ENCODE results near the gene METTL22. TPM values are rescaled to one million over a fixed set of nuclear protein-coding genes. Genes with fewer than 3 reads are reported as not detected.

The METTL22 gene
- total RNA-seq, 1 experiment from 2014 or later: 39.8 TPM

DNA sequence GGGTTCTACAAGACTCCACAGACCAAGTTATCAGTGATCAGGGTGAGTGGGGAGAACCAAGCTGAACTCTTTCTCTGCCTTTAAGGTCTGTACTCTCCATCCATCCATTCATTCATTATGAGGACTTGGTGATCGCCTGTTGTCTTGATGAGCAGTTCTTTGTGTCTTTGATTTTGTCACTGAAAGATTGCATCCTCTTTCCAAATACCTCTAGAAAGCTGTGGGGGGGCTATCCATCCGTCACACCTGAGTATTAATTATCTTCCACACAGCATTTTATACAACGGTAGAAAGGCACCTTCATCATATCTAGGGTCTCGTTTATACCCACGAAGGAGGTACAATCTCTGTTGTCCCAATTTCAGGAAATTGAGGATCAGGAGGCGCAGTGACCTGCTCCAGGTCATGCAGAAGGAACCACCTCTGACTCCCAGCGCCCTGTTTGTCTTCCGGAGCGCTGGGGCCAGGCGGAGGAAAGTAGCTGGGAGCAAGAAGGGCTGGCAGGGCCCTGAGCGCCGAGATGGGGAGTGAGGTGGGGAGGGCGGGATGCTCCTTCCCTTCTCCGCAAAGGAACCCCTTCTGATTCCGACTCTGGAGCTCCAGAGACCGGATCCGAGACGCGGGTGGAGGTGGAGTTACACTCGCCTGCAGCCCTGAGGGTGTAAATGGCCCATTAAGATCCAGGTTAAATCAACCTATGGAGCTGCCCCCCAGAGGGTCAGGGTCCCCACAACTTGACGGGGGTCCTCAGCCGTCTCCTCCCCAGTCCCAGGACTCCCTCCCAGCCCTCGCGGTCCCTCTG lies 52.3 kb downstream of the METTL22 start:
- no peaks in the 10 kb centered on the region for H3K27me3 ChIP-seq (replicated peaks; ENCODE audit: control insufficient read depth, insufficient read depth, low read length)
- no peaks in the 10 kb centered on the region for H3K36me3 ChIP-seq (ENCODE audit: control insufficient read depth, insufficient read depth, low read length)
- peaks cover 37% of the 10 kb centered on the region for H3K4me1 ChIP-seq
- peak overlapping the region; percentile 54 for H3K4me3 ChIP-seq (ENCODE audit: low read depth, low read length)
- intact Hi-C loops (cut with micrococcal nuclease; ENCODE audit: unreplicated experiment): no loop called here
- no TSS peak for BruUV-seq (replicated peaks)
- peaks cover 16% of the 10 kb centered on the region for H3K4me1 Mint-ChIP-seq (ENCODE audit: low read depth, unreplicated experiment)
- no peaks in the 10 kb centered on the region for H3K9me3 ChIP-seq
- POLR2A ChIA-PET: interaction anchor here (0.6 to 1.0 kb wide), 2 partner anchors 195 to 283 kb away, joined by 3 to 10 read pairs; partner anchors contain the start of gene CARHSP1
- H3K9me3 Mint-ChIP-seq (ENCODE audit: unreplicated experiment): no peaks in the 10 kb centered on the region
- DNase-seq: no peak
- peak overlapping the region; percentile 35 for H3K27ac Mint-ChIP-seq (ENCODE audit: unreplicated experiment)
- CTCF ChIA-PET: no interaction called here
- TF ChIP-seq, protein P1, sequence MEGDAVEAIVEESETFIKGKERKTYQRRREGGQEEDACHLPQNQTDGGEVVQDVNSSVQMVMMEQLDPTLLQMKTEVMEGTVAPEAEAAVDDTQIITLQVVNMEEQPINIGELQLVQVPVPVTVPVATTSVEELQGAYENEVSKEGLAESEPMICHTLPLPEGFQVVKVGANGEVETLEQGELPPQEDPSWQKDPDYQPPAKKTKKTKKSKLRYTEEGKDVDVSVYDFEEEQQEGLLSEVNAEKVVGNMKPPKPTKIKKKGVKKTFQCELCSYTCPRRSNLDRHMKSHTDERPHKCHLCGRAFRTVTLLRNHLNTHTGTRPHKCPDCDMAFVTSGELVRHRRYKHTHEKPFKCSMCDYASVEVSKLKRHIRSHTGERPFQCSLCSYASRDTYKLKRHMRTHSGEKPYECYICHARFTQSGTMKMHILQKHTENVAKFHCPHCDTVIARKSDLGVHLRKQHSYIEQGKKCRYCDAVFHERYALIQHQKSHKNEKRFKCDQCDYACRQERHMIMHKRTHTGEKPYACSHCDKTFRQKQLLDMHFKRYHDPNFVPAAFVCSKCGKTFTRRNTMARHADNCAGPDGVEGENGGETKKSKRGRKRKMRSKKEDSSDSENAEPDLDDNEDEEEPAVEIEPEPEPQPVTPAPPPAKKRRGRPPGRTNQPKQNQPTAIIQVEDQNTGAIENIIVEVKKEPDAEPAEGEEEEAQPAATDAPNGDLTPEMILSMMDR (IDR thresholded peaks at IDR 0.05; ENCODE audit: insufficient read depth in 1 of 2, low read depth in 1 of 2, low read length in 1 of 2, severe bottlenecking in 1 of 2, unreplicated experiment in 1 of 2): no peak
- peaks cover 17% of the 10 kb centered on the region for H3K36me3 Mint-ChIP-seq (ENCODE audit: insufficient read depth, unreplicated experiment)
- H3K4me3 Mint-ChIP-seq (ENCODE audit: unreplicated experiment): peak overlapping the region; percentile 83
- no peaks in the 10 kb centered on the region for H3K27me3 Mint-ChIP-seq (ENCODE audit: insufficient read depth, unreplicated experiment)

DNA sequence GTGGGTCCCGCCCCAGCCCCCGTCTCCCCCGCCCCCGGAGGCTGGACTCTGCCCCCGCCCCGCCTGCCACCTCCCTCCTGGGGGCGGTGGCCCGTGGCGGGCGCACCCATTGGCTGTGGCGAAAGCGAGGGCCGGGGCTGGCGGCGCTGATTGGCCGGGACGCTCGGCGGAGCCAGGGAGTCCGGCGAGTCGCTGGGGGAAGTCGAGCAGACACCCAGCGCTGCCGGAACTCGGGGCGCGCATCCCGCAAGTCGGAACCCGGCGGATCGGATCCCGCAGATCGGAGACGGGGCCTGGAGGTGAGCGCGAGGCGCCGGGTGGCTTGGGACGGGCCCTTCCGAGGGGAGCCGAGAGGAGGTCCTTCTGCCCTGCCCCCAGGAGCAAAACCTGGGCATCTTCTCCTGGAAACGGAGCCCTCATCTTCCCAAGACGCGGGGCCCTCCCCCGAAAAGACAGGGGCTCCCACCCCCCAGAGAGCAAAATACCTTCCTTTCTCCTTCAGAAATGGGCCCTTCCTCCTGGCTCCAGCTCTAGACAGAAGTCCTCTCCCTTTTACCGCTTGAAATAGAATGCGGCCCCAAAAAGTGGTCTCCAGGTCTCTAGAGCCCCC lies 53.0 kb downstream of the METTL22 start, which contains the start of gene ABAT:
TSS of gene ABAT (plus strand) at position 205 of the 610 bp plus-strand sequence. CDS start 61,123 bp downstream, outside the sequence.
- H3K4me3 Mint-ChIP-seq (ENCODE audit: unreplicated experiment): peak within 1 kb of the TSS; percentile 83
- peak within 1 kb of the TSS; percentile 80 for H3K4me3 ChIP-seq (ENCODE audit: low read depth, low read length)
- intact Hi-C loops (cut with micrococcal nuclease; ENCODE audit: unreplicated experiment): loop anchor here (5.0 kb wide), 1 partner anchor 188 kb away; no protein-coding TSS in a partner anchor
- H3K9me3 ChIP-seq: no peaks in the 10 kb centered on the region
- peaks cover 24% of the 10 kb centered on the region for H3K36me3 Mint-ChIP-seq (ENCODE audit: insufficient read depth, unreplicated experiment)
- no peaks in the 10 kb centered on the region for H3K27me3 ChIP-seq (replicated peaks; ENCODE audit: control insufficient read depth, insufficient read depth, low read length)
- BruUV-seq (replicated peaks): no TSS peak
- ChIA-PET POLR2A (interaction anchor here (0.6 to 1.0 kb wide), 2 partner anchors 195 to 283 kb away, joined by 3 to 10 read pairs; partner anchors contain the start of gene CARHSP1), CTCF (no interaction called here)
- no peaks in the 10 kb centered on the region for H3K27me3 Mint-ChIP-seq (ENCODE audit: insufficient read depth, unreplicated experiment)
- H3K27ac Mint-ChIP-seq (ENCODE audit: unreplicated experiment): peak within 1 kb of the TSS; percentile 35
- peaks cover under 1% of the 10 kb centered on the region for H3K9me3 Mint-ChIP-seq (ENCODE audit: unreplicated experiment)
- H3K4me1 ChIP-seq: peaks cover 44% of the 10 kb centered on the region
- H3K4me1 Mint-ChIP-seq (ENCODE audit: low read depth, unreplicated experiment): peaks cover 19% of the 10 kb centered on the region
- no peaks in the 10 kb centered on the region for H3K36me3 ChIP-seq (ENCODE audit: control insufficient read depth, insufficient read depth, low read length)
- peak; percentile 88 to 93 for DNase-seq
- TF ChIP-seq, protein P1 (IDR thresholded peaks at IDR 0.05; ENCODE audit: insufficient read depth in 1 of 2, low read depth in 1 of 2, low read length in 1 of 2, severe bottlenecking in 1 of 2, unreplicated experiment in 1 of 2): no peak

All from Caco-2 (cell line).